HG02938 (cell line): ENCODE data around the gene CCDC33.

Experiments
- ATAC-seq: cut with Tn5 transposase; IDR thresholded peaks from one replicate; pipeline ENCODE4 v1.9.1; 2021; ENCODE audit warnings: mild to moderate bottlenecking, moderate library complexity; ENCODE audit not compliant: unreplicated experiment

The CCDC33 gene

DNA sequence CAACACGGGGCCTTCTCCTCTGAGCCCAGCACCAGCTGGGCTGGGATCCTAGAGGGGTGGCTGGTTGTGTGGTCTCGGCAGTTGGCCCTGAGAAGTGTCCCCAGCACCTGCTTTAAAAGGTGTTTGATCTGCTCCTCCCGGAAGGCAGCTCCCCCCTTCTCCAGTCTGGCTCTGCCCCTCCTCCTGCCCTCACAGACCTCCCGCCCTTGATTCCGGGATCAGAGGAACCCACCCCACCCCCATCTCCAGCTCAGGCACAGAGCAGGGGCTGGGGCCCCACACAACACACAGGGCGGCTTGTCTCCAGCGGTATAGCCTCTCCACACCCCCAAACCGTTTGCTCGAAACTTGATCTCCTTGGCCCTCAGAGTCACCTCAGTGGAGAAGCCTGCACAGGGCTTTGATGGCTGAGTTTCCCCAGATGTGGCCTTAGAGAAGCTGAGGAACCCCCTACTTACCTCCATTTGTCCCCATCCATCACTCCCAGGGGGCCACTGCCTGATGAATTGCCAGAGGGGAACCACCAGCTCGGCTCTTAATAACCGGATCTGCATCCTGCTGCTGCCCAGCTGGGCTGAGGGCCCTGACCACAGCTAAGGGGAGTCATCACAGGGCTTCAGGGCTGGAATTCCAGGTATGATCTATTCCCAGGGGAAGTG, 27.1 kb upstream of the CCDC33 start:
- no peak for ATAC-seq

DNA sequence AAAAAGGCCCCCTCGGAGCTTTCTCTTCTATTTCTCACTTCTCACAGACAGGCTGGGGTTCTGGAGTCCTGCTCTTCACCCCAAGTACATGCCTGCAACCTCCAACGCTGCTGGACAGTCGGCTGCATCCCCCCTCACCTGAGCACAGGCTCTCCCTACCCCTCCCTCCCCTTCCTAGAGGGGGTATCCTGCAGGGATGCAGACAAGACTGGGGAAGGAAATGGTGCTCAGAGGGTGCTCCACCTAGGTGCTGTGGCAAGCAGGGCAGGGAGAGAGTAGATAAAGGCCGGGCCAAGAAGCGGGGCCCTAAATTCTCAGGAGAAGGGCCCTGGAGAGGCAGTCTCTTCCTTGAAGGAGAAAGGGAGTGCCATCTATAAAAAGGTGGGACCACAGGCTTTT, 26.6 kb upstream of the CCDC33 start:
- ATAC-seq: no peak

- ATAC-seq: no peak
Observed at GRCh38 chr15:74209997-74210671, 26.0 kb upstream of the CCDC33 start.

- ATAC-seq: no peak
Observed at GRCh38 chr15:74210729-74211128, 25.4 kb upstream of the CCDC33 start.

GRCh38 chr15:74211656-74212055, 24.5 kb upstream of the CCDC33 start:
- ATAC-seq: no peak

GRCh38 chr15:74212494-74212893, 23.6 kb upstream of the CCDC33 start:
- no peak for ATAC-seq

GRCh38 chr15:74213858-74214284, 22.3 kb upstream of the CCDC33 start:
- no peak for ATAC-seq

- no peak for ATAC-seq
Observed at GRCh38 chr15:74214324-74215021, 21.7 kb upstream of the CCDC33 start.

DNA sequence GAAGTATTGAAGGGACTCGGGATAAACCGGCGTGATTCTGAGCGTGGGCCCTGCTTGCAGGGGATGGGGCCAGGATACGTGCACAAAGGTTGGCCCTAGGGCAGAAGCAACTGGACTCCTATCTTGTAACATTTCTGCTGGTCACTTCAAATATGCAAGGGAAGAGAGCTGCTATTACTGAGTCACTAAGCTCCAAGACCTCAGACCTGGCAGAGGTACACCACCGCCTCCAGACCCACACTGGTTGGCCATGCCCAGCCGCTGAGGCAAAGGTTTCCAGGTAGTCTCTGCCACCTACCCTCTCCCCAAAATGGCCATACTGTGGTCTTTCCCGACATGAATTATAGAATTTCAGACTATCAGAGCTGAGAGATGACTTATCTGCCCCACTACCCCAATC, 20.2 kb upstream of the CCDC33 start:
- ATAC-seq: no peak

DNA sequence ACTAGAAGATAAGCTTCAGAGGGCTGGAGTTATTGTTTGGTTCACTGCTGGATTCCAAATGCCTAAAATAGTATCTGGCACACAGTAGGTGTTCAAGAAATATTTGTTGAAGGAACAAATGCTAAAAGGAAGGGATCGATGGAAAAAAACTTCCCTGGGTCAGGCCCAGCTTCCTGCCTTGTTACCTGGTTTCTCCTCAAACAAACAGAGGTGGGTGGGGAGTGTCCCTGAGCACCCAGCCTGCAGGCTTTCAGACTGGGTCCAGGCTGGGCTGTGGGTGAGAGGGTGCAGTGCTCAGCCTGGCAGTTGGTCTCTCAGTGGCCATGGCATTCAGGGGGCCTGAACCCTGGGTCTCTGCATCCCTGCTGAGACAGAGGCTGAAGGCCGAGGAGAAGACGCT, 19.2 kb upstream of the CCDC33 start:
- ATAC-seq: no peak

- ATAC-seq: no peak
Observed at GRCh38 chr15:74217907-74218885, 17.9 kb upstream of the CCDC33 start.

GRCh38 chr15:74220475-74221248, 15.5 kb upstream of the CCDC33 start:
- no peak for ATAC-seq

DNA sequence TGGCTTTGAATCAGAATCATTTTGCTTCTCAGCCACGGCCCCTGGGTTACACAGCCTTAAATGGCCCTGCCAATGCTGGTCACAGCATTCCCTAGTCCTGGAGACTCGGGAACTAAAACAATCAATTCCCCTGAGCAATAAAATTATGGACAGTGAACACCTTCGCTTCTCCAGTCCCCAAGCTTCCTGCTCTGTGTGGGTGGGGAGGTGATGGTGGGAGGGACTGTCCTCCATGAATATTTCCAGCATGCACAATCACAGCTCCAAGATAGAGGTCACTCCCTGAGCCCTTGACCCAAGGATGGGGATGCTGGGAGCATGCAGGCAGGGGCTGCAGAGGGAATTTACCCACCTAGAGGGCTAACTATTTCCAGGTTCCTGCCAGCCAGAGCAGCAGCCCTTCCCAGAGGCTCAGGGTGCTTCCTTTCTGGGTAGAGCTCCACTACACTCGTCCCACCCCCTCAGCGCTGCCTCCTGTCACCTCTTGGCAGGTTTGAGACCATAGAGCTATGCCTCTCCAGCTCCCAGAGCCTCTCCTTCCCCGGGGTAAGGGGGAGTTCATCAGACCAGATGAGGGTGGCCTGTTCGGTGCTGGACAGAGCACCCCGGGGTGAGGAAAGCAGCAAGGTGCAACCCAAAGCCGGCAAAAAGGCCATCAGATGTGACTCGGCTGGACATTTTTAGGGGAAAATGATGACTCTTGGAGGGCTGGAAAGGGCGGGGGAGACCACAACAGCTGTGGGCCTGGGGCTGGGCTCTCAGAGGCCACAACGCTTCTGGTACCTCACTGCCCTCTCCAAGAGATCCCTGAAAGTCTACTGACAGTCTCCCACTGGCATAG, 14.5 kb upstream of the CCDC33 start:
- no peak for ATAC-seq

DNA sequence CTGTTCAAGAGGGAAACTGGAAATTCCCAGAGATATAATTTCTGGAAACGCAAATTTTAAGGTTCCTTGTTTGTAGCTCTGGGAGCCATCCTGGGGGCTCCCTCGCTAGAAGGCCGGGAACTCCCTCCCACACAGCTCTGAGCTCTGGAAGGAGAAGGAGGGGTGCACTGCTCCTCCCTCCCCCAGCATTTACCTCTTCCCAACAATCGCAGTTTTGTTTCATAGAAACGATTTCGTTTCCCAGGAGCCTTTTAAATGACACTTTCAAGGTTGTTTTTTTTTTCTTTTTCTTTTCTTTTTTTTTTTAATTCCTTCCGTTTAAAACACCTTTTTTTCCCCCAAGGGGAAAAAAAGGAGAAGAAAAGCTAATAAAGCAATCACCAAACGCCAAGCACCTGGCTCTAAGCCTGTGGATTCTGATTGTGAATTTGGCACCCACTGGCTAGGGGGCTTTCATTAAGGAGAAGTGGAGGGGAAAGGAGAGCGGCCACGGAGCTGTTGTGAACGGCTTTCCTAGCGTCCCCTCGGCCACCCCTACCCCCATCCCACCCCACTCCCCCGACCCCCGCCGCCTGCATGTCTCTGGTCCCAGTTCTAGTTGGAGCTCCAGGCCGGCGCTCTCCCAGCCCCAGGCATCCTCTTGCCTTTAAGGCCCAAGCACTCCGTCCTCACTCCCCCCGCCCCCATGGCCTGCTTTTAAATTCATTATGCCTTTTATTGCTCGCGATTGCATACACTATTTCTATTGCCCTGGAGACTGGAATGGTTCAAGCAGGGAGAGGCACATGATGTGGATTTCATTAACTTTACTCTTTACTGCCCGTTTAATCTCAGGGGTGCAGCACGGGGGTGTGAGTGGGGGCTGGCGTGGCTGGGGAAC, 13.6 kb upstream of the CCDC33 start:
- no peak for ATAC-seq

DNA sequence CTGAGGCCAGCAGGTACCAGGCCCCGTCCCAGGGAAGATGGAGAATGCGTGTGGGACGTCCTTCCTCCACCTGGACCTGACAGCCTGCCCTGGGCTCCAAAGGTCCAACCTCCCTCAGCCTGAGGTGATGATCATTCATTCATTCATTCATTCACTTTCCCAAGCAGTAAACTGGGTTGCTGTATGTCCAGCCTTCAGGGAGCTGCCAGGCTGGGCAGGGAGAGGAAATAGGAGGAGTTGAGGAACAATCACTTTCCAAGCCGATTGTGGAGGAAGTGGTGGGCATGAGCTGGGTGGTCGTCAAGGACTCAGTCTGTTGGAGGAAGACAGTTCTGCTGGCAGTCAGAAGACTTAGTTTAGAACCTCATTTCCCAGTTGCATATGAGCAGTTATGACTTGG, 10.2 kb upstream of the CCDC33 start:
- no peak for ATAC-seq

- ATAC-seq: no peak
Observed at GRCh38 chr15:74226761-74227540, 9.2 kb upstream of the CCDC33 start.

DNA sequence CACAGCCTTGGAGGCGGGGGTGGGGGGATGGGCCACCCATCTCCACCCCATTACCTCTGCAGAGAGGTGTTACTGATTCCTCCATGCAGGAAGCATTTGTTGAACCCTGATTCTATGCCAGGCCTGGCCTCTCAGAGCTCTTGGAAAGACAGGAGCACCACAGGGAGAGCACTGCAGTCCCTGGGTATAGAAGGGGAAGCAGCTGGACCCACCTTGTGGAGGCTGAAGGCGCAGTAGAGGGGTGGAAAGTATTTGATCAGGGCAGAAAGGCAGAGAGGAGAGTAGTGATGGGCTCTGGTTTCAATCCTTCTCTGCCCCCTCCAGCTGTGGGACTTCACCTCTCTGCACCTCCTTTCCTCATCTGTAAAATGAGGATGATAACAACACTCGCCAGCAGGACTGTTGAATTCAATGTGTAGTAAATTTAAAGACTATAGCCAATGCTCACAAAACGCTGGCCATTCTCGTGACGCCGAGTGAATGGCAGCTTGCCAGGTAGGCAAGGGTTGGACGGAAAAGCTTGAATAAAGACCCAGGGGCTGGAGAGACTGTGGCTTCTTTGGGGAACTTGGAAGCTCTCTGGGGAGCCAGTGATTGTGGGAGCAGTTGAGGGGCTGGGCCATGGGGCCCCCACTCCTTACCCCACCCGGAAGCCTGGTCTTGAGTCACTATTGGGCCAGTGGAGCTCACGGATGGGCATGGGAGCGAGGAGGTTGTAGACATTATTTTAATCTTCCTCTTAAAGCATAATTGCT, 8.0 kb upstream of the CCDC33 start:
- no peak for ATAC-seq
